GM21717 (cell line): ENCODE results near the gene MYLIP.

ENCODE experiments used
- ATAC-seq: cut with Tn5 transposase; IDR thresholded peaks from one replicate; pipeline ENCODE4 v1.9.1; 2021; ENCODE audit warnings: mild to moderate bottlenecking, moderate library complexity; ENCODE audit not compliant: unreplicated experiment

MYLIP gene

DNA sequence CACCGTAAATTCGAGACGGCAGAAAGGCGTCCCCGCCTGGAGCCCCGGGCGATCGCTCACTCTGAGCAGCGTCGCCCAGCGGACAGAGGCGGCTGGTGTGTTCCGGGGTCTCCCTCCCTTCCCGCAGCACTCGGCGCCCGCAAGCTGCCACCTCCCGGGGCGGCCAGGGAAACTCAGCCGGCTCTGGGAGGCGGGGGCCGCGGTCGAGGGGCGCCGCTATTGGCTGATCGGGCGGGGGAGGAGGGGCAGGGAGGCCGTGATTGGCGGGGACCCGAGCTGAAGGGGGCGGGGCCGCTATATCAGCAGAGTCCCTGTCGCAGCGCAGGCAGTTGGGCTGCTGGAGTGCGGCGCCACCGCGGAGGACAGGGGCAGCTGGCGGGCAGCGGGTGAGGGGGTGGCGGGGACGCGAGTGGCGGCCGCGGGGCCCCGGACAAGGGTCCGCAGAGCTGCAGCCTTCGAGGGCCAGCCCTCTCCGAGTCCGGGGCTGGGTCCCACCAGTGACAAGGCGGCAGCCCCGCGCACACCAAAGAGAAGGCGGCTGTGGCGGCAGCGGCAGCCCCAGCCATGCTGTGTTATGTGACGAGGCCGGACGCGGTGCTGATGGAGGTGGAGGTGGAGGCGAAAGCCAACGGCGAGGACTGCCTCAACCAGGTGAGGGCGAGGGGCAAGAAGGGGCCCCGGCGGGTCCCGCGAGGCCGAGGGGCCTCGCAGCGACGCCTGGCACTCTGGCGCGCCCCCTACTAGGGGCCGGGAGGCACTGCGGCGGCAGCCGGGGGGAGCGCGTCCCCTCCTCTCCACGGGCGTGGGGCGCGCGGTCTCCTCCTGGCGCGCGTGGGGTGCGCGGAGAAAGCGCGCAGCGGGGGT, at the start of gene MYLIP:
Gene MYLIP, plus strand, starts transcription at position 328 of the 864 bp plus-strand sequence. Its CDS starts 237 bp downstream, at position 565.
- ATAC-seq = peak; percentile 77

DNA sequence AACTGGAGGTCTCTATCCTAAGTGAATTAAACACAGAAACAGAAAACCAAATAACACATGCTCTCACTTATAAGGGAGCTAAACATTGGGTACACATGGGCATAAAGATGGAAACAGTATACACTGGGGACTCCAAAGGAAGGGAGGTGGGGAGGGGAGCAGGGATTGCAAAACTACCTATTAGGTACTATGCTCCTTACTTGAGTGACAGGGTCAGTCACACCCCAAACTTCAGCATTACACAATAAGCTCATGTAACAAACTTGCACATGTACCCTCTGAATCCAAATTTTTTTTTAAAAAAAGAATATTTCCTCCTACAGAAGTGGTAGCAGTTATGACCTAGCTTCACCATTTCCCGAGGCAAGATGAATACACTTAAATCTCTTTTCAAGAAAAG, 49.5 kb upstream of the MYLIP start:
- ATAC-seq = no peak

DNA sequence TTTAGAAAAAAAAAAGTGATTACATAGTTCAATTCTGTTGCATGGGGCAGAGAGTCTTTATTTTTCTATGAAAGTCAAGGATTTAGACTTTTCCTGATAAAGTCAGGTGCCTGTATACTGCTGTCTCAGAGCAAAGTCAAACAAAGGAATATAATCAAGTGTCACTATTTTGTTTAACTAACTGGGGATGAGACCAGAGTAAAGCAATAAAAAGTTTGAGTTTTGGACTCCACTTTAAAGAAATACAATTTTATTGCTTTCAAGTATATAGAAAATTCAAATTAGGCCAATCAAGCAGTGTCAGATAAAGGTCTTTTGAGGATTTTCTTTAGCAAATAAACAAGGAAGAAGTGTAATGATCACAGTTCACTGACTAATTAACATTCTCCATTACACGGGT, 48.7 kb upstream of the MYLIP start:
- ATAC-seq = no peak

DNA sequence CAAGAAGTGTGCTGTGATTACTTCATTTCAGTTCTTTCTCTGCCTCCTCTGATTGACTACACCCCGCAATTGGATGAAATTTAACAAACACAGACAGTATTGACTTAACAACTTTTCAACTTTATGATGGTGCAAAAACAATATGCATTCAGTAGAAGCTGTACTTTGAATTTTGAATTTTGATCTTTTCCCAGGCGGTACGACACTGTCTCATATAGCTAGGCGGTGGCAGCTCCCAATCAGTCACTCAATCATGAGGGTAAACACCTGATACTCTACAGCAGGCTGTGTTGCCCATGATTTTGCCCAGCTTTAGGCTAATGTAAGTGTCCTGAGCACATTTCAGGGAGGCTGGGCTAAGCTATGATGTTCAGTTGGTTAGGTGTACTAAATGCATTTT, 47.6 kb upstream of the MYLIP start:
- ATAC-seq = no peak

DNA sequence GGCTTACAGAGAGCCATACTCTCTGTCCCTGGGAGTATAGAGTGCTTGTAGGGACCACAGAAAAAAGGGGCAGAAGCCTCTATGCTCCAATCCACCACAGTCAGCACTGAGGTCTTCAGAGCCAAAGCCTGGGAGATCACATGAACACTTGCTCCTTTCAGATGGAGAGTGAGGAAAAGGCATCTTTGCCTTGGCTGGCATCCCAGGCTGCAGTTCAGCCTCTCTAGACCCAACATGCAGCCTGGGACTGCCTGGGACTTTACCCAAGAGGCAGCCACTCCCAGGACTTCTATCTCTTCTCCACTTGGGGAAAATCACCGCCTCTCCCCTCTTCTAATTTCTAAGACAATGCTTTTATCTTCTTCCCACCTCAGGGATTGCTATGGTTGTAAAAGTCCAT, 46.5 kb upstream of the MYLIP start:
- ATAC-seq = no peak

DNA sequence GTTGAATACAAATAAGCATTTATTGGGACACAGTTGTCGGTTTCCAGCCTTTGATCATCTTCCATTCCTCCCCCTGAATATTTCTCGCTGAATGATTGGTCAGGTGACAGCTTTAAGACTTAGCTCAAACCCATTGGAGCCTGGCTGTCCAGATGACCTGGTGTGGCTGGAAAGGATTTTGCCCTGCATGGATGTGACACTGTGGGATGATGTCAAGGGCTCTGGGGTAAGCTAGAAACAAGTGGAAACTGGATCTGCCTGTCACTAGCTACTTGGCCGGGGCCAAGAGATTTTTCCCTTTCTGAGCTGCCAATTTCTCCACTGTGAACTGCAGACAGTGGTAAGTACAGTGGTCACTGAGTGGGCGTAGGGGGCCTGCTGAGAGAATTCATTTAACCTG, 41.9 kb upstream of the MYLIP start:
- no peak for ATAC-seq

DNA sequence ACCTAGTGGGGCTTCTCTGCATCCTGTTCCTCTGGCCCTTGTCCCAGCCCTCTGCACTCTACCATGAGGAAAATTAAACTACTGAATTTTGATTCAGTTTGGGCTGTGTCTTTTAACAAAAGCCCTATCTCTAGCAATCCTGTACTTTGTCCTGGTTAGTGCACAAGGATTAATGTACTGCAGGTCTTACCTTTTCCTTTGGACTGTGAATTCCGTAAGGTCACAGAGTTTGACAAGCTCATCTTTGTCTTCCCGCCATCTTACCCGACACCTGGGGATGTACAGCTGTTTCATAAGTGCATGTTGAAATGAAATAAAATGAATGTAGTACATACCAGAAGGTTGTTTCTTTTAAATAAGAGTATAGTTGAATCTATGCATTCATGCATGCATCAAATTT, 41.5 kb upstream of the MYLIP start:
- no peak for ATAC-seq

DNA sequence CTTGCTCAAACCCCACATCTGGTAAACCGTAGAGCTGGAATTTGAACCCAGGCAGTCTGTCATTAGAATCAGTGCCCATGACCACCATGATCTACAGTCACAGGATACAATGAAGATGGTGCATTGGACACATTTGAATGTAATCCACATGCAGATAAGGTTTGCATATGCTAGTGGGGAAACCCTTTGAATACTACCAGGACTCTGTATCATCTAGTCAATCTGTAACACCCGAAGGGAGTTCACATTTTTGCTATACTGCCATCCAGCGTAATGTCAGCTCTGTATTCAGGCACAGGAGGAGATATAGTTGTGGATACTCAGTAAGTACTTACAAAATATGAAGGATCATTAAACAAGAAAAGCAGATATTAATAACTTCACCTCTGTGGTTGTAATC, 40.5 kb upstream of the MYLIP start:
- no peak for ATAC-seq

DNA sequence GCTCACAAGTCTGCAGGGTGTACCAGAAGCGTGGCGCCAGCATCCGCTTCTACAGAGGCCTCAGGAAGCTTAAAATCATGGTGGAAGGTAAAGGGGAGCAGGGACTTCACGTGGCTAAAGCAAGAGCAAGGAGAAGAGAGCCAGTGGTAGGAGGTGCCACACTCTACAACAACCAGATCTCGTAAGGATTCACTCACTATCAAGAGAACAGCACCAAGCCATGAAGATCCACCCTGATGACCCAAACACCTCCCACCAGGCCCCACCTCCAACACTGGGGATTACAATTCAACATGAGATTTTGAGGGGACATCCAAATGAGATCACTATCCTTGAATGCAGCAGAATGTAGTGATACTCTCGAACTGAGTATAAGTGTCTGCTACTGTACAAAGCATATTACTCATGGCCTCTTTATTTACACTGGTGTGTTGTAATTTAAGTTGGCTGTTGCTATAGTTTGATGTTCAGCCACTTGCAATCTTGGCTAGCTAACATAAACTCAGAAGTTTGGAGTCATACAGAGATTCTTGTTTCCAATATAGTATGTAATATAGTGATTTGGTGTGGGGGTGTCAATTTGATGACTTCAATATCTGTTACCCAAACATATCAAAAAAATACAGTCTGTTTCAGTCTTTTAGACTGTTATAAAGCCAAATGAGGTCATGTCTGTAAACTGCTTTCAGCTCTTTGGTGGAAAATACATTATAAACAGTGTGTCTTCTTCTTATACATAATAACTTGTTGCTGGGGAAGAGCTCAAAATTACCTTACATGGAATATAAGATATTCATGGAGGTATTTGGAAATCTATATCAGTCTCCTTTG, 39.4 kb upstream of the MYLIP start:
- ATAC-seq = no peak

DNA sequence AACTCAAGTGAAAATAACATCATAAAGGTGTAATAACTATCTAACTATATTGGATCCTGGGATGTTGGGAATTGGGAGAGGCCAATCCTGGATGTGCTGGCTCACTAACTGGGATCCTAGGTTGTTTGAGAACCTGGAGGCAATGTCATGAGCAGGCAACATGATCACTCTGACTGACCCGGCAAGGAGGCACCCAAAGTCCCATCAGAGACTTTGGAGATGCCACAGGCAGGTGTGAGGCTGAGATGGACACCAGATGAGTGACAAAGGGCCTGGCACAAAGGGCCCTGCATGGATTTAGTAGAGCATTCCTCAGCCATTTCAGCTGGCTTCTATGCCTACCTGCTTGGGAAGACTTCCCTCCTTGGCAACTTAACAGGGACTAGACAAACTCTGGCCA, 38.4 kb upstream of the MYLIP start:
- ATAC-seq = no peak

DNA sequence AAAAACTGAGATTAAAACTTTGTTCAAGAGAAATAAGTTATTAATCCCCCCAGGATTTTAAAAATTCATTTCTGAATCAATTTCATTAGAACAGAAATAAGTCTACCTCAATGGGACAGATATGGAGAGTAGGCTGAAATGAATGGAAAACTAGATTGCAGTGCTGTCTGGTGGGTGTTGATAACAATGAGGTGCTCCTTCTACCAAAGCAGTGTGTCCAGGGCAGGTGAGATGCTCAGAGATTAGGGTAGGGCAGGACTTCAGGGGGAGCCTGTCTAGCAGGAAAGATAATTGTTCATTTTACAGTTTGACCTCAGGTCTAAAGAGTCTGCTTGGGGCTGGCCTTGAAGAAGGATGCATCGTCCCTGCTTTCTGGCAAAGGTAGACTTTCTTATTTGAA, 38.0 kb upstream of the MYLIP start:
- no peak for ATAC-seq

DNA sequence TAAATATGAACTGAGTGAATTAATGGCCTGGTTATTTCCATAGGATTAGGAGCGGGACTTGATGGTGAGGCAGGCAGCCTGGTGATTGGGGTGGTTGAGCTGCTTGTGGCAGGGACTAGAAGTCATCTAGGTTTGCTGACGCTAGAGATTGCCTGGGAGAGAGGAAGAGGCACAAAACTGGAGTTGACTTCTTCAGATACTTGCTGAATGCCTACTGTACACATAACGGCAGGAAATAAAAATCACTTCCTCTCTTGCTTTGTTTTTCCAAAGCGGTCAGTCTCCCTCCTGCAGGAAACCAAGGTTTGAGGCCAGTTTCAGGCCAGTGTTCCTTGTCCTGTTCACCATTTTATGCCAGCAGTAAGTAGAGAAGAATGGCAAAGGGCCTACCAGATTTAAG, 36.7 kb upstream of the MYLIP start:
- ATAC-seq = no peak

DNA sequence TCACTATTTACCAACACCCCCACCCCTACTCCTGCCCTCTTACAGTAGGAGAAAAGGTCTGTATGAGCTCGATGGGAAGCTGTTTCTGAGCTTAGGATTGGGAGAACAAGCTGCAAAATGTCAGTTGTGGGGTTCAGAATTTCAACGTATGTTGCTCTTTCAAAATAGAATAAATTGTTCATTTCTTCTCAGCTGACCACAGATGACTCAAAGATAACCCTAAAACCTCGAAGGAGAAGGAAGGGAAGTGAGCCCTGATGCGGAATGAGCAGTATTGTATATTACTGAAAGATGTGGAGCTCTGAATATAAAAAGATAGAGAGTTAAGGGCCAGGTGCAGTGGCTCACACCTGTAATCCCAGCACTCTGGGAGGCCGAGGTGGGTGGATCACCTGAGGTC, 35.9 kb upstream of the MYLIP start:
- ATAC-seq = no peak

DNA sequence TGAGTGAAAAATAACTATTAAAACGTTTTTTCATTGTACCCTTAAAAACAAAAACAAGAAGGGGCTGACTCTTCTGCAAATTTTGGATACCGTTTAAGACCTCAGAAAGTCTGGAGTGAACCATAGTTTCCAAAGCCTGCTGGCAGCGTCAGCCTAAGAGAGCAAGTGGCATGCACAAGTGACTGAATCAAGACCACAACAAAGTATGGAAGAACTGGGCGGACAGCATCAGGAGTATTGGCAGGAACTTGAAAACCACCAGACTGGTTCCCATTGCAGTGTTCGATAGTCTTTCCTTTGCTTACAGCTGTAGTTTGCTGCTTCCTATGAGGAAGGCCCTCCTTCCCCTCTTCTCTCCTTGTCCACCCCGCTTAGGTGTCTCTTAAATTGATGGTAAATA, 33.7 kb upstream of the MYLIP start:
- no peak for ATAC-seq

DNA sequence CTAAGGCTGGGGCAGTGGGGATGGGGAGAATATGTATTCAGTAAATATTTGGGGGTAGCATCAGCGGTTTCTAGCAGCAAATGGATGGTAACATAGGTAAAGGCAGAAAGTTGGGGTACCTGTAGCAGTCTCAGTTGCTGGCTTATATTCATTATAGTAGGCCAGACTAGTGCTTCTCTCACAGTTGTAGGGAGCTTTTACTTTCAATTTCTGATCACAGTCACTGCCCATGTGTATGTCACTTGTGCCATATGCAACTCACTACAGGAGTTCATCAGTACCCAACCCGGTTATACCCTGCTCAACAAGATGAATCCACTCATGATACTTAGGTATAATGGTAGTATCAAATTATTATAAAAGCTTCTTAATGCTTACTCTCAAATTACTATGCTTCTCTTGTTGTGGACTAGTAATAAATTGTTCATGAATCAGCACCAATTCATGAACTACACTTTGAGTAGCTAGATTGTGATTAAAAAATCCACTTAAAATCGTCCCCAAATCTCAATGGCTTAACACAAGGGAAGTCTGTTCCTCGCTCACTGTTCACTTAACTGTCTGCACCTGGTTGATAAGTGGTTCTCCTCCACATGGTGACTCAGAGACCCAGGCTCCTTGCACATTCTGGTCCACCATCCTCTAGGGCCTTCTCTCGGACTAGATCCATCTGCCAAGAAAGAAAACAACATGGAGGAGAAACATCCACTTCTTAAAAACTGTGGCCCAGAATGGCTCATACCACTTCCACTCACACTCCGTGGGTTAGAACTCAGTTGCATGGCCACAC, 31.3 kb upstream of the MYLIP start:
- peak; percentile 82 for ATAC-seq

DNA sequence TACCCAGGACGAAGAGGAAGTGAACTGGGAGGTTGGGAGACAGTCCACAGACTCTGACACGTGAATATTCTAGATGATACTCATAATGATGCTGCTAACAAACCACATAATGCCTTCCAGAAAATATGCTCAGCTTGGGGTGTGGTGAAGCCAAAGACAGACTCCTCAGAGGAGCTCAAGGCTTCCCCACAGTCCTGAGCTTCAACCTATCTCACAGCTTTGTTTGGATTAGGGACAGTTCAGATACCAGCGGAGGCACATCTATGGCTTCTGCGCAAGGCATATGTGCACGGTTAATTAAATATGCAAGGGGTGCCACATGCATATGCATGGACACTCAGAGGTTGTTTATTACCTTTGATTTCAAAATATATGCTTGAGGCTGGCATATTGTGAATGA, 30.7 kb upstream of the MYLIP start:
- no peak for ATAC-seq

DNA sequence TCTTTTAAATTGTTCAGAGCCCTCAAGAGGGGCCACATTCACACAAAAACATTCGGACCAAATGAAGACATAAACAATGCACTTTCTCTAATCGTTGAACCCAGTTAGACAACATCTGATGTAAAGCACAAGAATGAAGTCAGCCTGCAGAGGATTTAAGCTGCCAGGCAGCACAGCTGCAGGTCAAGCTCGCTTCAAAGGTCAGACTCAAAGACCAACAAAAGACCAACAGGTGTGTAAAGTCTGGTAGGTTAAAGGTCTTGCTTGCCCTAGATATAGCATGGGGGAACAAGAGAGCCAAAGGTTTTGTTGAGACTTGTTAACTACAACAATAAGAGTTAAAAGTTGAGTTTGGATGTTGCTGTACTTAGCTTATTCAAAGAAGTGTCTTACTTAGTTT, 26.7 kb upstream of the MYLIP start:
- ATAC-seq = no peak

DNA sequence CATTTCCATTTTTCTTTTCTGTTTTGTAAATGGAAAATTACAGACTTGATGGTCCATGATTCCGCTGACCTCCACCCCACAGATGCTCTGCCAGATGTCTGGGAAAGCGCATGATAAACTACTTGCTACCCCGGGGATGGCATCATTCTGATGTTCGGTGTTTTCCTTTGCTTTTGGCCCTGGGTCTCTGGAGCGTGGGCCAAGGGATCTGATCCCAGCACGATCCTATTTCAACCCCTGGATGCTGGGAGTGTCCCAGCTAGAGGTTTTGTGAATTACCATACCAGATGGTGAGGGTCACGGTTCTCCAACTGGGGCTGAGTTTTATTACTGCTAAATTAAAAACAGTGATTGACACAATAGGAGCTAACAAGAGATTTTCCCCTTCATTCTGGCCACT, 25.2 kb upstream of the MYLIP start:
- no peak for ATAC-seq

DNA sequence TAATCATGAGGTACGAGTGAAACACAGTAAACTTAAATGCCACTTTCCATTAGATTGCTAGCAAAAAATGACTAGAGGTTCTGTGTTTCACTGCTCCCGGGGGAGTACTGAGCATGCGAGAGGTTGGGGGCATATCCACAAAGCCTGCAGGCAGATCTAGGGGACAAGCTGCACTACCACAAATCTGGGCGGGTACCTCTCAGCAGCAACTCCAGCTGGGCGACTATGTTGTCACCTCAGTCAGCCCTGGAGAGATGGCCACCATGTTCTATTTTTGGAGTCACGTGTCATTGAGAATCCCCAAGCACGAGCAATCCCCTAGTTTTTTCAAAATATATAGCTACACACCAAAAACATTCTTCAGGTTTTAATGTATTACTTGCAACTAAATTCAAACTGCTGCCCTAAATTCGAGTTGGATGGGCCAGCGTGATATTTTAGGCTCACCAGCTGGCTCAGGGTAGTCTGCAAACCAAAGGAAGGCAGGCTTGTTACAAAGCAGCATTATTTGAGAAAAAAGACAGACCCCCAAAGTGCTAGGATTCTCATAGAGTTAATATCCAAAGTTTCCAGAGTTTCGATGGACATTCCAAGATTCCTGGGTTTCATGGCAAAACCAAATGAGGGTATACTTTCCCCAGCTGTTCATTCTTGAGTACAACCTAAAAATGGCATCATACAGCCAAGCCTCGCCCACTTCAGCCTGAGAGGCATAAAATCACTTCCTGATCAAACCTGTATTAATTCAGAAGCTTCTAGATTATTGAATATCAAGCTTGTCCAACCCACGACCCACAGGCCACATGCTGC, 24.1 kb upstream of the MYLIP start:
- no peak for ATAC-seq

DNA sequence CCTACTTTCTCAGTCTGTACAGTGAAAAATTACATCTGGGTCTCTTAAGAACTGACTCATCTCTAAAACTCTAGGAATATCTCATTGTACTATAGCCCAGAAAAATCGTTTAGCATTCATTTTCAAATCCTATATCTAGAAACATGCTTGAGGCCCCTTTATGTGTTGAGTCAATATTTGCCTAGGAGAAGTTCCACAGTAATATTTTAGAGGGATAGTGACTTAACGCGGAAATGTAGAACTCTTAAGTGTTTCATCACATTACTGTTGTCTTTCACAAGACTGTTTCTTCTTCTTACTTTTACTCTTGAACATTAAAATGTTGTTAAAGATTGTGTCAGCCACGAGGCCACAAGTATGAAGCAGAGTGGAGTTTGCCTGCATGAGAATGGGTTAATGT, 23.0 kb upstream of the MYLIP start:
- ATAC-seq = no peak
